ENCODE measurements around the gene SDHA. TPM values are rescaled to one million over a fixed set of nuclear protein-coding genes. Genes with fewer than 3 reads are reported as not detected.

Gene SDHA
- total RNA-seq, 2 donors from 2014 or later, result 132 to 177 TPM

Other genes with a start within 250 kb of the SDHA start
- under 1 TPM in 1 of 2 donors, not detected in 1; 0.11 TPM for gene PLEKHG4B, start 126.2 kb upstream of the SDHA start, total RNA-seq
- not detected for gene LRRC14B, start 26.8 kb upstream of the SDHA start, total RNA-seq
- 10 to 100 TPM in 1 of 2 donors, 1 to 10 TPM in 1; 6.4 to 10.5 TPM for gene CCDC127, start 167 bp upstream of the SDHA start, total RNA-seq
- 10 to 100 TPM; 64.5 to 83.0 TPM for gene PDCD6, start 53.3 kb downstream of the SDHA start, total RNA-seq
- 10 to 100 TPM; 49.5 to 78.1 TPM for gene AHRR, start 103.4 kb downstream of the SDHA start, total RNA-seq
- 10 to 100 TPM; 78.3 to 93.6 TPM for gene EXOC3, start 224.9 kb downstream of the SDHA start, total RNA-seq